B cell (primary cell): Measurements from ENCODE around the gene CADM1.

Source experiments
- EZH2 ChIP-seq: IDR thresholded peaks from 2 replicates; pipeline ENCODE4 v1.6.1; 2012; ENCODE audit warnings: borderline replicate concordance, low read depth, mild to moderate bottlenecking, moderate library complexity, low read length; ENCODE audit not compliant: insufficient read depth, poor library complexity, severe bottlenecking
- TF ChIP-seq, protein P1 (sequence below): fragments of 200-600 bp; IDR thresholded peaks from one replicate; pipeline ENCODE4 v1.8.0; 2022; ENCODE audit warnings: antibody characterized with exemption, mild to moderate bottlenecking

DNA sequence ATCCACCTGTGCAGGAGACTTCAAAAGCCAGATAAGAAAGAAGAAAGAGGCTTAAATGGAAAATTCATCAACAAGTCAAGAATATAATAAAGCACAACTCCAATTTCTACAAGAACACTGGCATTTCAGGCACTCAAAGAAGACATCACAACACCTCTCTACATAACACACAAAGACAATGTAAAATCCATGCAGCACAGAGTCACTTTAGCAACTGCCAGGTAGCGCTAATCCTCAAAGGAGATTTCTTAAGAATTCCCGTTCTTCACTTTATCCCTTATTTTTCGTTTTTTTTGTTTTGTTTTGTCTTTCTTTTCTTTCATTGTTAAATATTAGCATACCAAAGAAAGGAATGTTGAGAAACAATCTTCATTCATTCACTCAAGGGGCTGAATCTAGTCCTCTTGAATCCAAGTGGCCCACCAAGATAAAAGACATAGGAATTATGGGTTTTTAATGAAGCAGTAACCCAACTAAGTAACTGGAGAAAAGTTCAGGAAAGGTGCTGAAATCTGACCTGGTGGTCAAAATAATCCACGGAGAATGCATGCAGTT, 95.0 kb downstream of the CADM1 start:
- TF ChIP-seq EZH2: no peak
- TF ChIP-seq, protein P1, sequence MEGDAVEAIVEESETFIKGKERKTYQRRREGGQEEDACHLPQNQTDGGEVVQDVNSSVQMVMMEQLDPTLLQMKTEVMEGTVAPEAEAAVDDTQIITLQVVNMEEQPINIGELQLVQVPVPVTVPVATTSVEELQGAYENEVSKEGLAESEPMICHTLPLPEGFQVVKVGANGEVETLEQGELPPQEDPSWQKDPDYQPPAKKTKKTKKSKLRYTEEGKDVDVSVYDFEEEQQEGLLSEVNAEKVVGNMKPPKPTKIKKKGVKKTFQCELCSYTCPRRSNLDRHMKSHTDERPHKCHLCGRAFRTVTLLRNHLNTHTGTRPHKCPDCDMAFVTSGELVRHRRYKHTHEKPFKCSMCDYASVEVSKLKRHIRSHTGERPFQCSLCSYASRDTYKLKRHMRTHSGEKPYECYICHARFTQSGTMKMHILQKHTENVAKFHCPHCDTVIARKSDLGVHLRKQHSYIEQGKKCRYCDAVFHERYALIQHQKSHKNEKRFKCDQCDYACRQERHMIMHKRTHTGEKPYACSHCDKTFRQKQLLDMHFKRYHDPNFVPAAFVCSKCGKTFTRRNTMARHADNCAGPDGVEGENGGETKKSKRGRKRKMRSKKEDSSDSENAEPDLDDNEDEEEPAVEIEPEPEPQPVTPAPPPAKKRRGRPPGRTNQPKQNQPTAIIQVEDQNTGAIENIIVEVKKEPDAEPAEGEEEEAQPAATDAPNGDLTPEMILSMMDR: no peak
